HG03469 (cell line): Measurements from ENCODE around the gene CD37.

Source experiments
- ATAC-seq: cut with Tn5 transposase; IDR thresholded peaks from one replicate; pipeline ENCODE4 v1.9.1; 2021; ENCODE audit warnings: mild to moderate bottlenecking, moderate library complexity, moderate number of reproducible peaks; ENCODE audit not compliant: unreplicated experiment

Gene CD37

GRCh38 chr19:49344505-49345423, 9.6 kb downstream of the CD37 start:
- ATAC-seq, result no peak

- no peak for ATAC-seq
These were observed 12.0 kb downstream of the CD37 start for GRCh38 chr19:49347191-49347590.

- no peak for ATAC-seq
These were observed 12.6 kb downstream of the CD37 start for GRCh38 chr19:49347835-49348234.

- ATAC-seq, result no peak
These were observed 13.3 kb downstream of the CD37 start for GRCh38 chr19:49348305-49349189.

GRCh38 chr19:49349567-49349966, 14.4 kb downstream of the CD37 start:
- ATAC-seq, result no peak

GRCh38 chr19:49355909-49356353, 20.7 kb downstream of the CD37 start:
- no peak for ATAC-seq

GRCh38 chr19:49356382-49356781, 21.2 kb downstream of the CD37 start:
- ATAC-seq, result no peak

GRCh38 chr19:49357186-49357585, 22.0 kb downstream of the CD37 start:
- no peak for ATAC-seq

- no peak for ATAC-seq
These were observed 24.9 kb downstream of the CD37 start for GRCh38 chr19:49359851-49360820.

GRCh38 chr19:49361438-49362047, 26.3 kb downstream of the CD37 start:
- ATAC-seq, result no peak

GRCh38 chr19:49362048-49362928, 27.1 kb downstream of the CD37 start, which contains the start of gene TEAD2:
Gene TEAD2 (minus strand): TSS chr19:49362416. CDS start chr19:49360075, 2,341 bp downstream.
- no peak for ATAC-seq

GRCh38 chr19:49362929-49363267, 27.7 kb downstream of the CD37 start:
- no peak for ATAC-seq

- no peak for ATAC-seq
These were observed 28.3 kb downstream of the CD37 start, which contains the start of gene DKKL1 for GRCh38 chr19:49363268-49364082. Gene DKKL1 (plus strand): TSS chr19:49363877. CDS start chr19:49363999, 122 bp downstream.

GRCh38 chr19:49364083-49364737, 29.0 kb downstream of the CD37 start:
- ATAC-seq, result no peak

GRCh38 chr19:49366110-49366509, 30.9 kb downstream of the CD37 start:
- no peak for ATAC-seq

GRCh38 chr19:49368711-49369358, 33.6 kb downstream of the CD37 start:
- no peak for ATAC-seq

GRCh38 chr19:49371184-49371583, 36.0 kb downstream of the CD37 start:
- no peak for ATAC-seq
